ENCODE results near the gene ARF3. TPM values are rescaled to one million over a fixed set of nuclear protein-coding genes. Genes with fewer than 3 reads are reported as not detected.

ARF3 gene
- total RNA-seq, 2 donors from 2014 or later = 127 to 130 TPM

DNA sequence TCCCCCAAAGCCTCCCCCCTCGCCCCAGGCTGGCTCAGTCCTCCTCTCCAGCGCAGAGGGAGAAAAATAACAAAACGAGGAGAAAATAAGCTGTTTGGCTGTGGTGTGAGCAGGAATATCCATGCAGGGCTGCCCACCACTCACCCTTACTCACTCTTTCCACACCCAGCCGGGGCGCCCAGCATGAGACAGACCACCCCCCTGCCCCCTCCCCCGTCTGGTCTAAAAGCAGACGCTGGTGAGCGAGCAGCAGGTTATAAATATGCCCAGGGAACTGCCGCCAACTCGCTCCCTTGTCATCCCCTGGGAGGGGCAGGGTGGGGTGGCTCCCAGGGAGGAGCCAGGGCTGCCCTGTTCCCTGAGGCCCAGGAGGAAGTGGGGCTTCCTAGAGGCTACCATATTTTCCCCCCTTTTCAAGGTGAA lies 28.2 kb upstream of the ARF3 start:
- intact Hi-C loops (cut with DNase I) = no loop called here
- DNase-seq (ENCODE audit: low spot score) = peak; percentile 71

DNA sequence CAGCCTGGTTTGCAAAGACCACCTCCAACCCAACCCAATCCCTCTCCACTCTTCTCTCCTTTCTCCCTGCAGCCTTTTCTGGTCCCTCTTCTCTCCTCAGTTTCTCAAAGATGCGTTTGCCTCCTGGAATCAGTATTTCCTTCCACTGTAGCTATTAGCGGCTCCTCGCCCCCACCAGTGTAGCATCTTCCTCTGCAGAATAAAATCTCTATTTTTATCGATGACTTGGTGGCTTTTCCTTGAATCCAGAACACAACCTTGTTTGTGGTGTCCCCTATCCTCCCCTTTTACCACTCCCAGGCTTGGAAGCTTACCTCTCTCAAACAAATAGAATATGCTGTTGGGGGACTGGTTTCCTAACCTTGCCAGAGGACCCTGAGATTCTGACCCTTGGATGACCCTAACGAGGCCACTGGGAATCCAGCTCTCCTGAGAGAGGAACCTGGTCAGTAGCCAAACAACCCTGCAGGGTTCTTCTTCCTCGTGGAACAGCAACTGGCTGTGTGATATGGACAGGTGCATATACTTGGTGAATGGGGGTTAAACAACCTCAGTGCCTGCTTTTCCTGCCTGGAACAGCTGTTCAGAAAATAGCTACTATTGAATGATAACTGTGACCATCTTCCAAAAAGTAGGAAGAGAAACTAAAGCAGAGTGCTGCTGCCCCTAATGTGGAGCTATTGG lies 25.3 kb upstream of the ARF3 start:
- intact Hi-C loops (cut with DNase I) = no loop called here
- no peak for DNase-seq (ENCODE audit: low spot score)

DNA sequence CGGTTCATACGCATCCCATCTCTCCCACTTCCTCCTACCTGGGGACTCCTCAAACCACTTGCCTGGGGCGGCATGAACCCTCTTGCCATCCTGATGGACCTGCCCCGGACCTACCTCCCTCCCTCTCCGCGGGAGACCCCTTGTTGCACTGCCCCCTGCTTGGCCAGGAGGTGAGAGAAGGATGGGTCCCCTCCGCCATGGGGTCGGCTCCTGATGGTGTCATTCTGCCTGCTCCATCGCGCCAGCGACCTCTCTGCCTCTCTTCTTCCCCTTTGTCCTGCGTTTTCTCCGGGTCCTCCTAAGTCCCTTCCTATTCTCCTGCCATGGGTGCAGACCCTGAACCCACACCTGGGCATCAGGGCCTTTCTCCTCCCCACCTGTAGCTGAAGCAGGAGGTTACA lies 24.5 kb upstream of the ARF3 start:
- intact Hi-C loops (cut with DNase I) = no loop called here
- DNase-seq (ENCODE audit: low spot score) = peak; percentile 73

- intact Hi-C loops (cut with DNase I) = no loop called here
- DNase-seq (ENCODE audit: low spot score) = peak; percentile 83
Observed at GRCh38 chr12:48980953-48981756, 23.9 kb upstream of the ARF3 start.

GRCh38 chr12:48980389-48980952 lies 23.2 kb upstream of the ARF3 start:
- intact Hi-C loops (cut with DNase I) = no loop called here
- peak; percentile 81 for DNase-seq (ENCODE audit: low spot score)

GRCh38 chr12:48979602-48980388 lies 22.5 kb upstream of the ARF3 start:
- DNase-seq (ENCODE audit: low spot score) = peak; percentile 79
- intact Hi-C loops (cut with DNase I) = no loop called here

DNA sequence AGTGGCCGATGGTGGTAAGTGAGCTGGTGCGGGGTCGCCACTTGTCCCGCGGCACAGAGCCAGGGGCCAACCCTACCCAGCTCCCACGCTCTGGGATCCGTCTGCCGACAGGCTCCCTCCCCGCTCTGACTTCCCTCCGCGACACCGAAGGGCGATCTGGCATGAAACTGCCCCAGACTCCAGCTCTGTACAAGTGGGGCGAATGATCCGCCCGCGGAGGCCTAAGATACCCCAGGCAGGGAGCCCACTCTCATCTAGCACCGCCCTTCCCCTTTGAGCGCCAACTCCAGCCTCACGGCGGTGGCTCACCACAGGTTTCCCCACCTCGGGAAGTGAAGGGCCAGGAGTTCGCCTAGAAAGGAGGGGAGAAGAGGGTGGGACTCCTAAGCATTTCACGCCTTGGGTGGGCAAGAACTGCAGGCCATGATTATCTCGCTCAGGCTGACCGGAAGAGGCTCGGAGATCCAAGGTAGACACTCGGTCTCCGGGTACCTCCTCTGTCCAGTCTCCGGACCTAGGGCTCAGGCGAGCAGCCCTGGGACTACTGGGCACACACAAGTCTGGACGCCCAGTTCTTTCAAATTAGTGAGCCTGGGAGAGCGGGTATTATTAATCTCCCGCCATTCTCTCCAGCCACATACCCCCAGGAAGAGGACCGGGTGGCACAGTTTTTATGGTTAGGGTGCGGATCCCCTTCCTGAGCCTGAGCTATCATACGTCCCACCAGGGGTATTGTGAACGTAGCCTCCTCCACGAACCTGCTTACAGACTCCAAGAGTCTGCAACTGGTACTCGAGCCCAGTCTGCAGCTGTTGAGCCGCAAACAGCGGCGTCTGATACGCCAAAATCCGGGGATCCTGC lies 21.7 kb upstream of the ARF3 start:
- intact Hi-C loops (cut with DNase I) = no loop called here
- no peak for DNase-seq (ENCODE audit: low spot score)

- intact Hi-C loops (cut with DNase I) = no loop called here
- DNase-seq (ENCODE audit: low spot score) = peak; percentile 81
Observed at GRCh38 chr12:48978291-48978740, 21.0 kb upstream of the ARF3 start, which contains the start of gene WNT1. WNT1 (plus strand) TSS chr12:48978322; CDS start chr12:48978651, 329 bp downstream.

- intact Hi-C loops (cut with DNase I) = no loop called here
- DNase-seq (ENCODE audit: low spot score) = peak; percentile 92
Observed at GRCh38 chr12:48977290-48978281, 20.3 kb upstream of the ARF3 start.

DNA sequence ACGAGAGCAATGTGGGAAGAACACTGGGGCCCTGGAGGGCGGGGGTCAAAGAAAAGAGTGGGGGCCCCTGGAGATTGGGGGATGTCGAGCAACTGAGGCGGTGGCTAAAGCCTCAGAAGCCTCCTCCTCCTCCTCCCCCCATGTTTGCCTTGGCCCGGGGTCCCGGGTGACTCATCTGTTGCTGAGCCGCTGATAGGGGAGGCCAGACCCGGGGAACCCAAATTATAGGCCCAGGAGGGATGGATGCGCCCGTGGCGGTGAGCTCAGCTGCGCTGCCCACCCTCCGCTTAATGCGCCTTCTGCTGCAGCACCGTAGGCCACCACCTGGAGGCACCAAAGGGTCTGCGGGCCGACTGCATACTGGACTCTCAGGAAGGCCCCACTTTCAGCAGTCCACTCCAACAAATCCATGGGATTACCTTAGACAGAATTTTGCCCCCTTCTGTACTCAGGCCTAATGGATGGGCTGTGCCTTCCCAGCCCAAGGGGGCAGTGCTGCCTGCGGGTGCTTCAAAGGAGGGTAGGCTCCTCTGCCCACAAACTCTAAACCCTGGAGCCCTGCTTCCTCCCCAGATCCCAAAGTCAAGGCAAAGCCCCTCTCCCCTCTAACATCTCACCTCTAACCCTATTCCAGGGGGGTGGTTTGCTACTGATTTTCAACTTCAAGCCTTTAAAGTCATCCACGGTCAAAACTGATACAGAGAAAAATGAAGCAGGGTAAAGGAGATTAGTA lies 16.8 kb upstream of the ARF3 start:
- intact Hi-C loops (cut with DNase I) = no loop called here
- DNase-seq (ENCODE audit: low spot score) = peak; percentile 94

DNA sequence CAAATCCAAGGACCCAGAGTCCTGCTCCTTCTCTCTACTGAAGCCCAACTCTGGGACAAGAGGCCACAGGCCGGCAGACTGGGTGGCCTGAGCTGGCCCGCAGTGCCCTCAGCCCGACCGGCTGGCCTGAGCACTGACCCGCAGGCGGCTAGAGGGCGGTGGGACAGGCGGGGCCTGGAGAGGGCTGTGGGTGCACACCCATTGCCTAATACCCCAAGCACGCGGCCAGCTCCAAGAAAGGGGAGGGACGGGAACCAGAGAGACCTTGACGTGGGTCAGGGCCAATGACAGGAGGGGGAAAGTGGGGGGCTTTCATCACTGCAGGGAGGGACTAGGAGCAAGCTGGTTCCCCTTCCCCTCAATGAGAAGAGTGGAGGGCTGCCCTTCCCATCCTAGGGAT lies 16.2 kb upstream of the ARF3 start:
- intact Hi-C loops (cut with DNase I) = no loop called here
- DNase-seq (ENCODE audit: low spot score) = peak; percentile 93

GRCh38 chr12:48972952-48973483 lies 15.7 kb upstream of the ARF3 start:
- DNase-seq (ENCODE audit: low spot score) = no peak
- intact Hi-C loops (cut with DNase I) = no loop called here

GRCh38 chr12:48972213-48972951 lies 15.1 kb upstream of the ARF3 start:
- DNase-seq (ENCODE audit: low spot score) = peak; percentile 70
- intact Hi-C loops (cut with DNase I) = no loop called here

DNA sequence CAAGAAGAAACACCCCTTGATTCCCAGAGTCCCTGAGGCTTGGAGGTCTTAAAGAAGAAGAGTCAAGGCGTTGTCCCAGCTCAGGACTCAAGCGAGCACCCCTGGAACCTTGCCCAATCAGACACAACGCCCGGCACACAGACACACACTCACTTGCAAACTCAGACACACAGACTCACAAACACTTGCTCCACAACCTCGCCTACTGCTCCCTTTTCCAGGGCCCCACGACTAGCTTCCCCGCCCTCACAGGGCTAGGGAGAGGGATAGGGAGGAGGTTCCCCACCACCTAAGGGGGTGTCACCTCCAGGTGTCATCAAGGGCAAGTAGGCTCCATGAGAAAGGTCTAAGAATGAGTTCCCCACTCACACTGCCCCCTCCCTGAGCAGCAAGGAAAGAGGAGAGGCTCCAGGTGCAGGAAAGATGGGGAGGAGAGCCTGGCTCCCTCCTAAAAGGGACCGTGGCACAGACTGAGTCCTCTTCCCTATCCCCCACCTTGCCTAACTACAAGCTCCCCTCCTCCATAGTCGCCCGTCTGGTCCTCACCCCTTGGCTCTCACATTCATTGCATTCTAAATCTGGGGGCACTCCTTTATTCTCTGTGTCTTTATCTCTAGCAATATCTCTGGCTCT lies 13.5 kb upstream of the ARF3 start:
- DNase-seq (ENCODE audit: low spot score) = peak; percentile 78
- intact Hi-C loops (cut with DNase I) = no loop called here

Measured in posterior vena cava (tissue), 2 donors.